CD1c-positive myeloid dendritic cell (primary cell): ENCODE measurements around the gene MCFD2.
"Not testable (repeated sequence)": the region's sequence is repeated elsewhere in the genome, so short reads cannot be mapped to it uniquely, and the experiment has no call there.

Source experiments
- DNase-seq: peaks from one replicate; pipeline ENCODE4 v3.0.0-alpha.2; 2016; ENCODE audit errors: extremely low spot score

MCFD2 gene

DNA sequence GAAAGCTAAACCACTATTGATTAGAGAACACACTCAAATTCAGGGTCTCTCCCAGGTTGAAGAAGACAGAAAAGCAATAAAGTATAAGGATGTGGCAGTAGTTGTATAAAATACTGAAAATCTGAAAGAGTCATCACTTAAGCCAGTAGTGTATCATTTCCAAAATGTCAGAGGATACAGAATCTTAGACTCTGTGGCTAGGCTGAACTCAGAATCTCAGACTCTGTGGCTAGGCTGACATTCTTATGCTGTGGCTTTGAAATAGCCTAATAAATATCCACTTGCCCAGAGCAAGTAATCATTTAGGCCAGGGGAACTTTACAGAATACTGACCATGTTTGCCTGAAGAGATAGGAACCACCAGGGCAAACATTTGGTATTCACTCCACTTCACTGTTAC is 13.1 kb downstream of the MCFD2 start:
- DNase-seq, result no peak

DNA sequence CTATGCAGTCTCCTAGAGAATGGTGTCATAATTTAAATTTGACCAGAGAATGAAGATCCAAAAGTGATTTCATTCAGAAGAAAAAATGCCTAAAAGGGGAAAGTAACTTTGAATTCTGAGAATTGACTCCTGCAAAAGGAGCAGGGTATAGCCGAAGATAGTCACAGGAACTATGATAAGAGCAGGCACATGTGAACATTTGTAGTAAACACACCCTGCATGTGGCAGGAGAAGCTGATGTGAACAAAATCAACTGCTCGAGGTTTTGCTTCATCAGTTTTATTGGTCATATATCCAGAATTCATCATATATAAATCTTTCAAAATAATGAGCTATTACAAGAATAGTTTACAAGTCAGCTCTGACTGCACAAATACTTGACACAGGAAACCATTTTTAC is 14.0 kb downstream of the MCFD2 start:
- no peak for DNase-seq

DNA sequence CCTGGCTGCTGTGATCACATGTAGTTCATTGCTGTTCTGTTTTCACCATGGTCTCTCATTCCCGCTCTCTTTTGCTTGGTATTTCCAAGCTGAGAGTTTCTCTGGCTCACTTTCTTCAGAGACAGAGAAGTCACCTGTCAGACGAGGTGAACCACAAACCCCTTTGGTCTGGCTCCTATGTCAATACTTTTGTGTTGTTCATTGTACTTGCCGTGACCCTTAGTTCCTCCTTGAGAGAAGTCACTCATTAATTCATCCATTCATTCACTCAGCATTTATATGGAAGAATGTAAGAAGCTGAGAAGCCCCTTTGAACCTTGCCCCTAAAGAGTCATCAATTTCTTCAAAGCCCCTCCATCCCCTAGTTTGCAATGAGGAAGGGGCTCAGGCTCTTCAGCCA is 15.2 kb downstream of the MCFD2 start:
- DNase-seq, result no peak

DNA sequence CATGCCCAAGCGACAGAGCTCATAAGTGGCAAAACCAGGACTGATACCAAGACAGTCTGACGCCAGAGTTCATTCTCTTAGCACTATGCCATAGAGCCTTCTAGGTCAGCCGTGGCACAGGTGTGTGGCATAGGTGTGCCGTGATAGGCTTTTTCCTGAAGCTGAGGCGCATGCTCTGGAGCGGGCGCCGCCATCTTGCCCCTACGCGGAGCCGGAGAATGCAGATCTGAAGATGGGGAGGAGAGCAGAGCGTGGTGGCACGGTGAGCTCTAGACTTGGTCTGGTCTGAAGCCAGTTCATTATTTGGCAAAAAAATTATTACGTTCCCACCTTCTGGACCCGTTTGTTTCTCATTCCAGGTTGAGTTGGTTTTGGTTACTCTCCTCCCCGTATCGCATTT is 16.6 kb downstream of the MCFD2 start:
- DNase-seq, result no peak

DNA sequence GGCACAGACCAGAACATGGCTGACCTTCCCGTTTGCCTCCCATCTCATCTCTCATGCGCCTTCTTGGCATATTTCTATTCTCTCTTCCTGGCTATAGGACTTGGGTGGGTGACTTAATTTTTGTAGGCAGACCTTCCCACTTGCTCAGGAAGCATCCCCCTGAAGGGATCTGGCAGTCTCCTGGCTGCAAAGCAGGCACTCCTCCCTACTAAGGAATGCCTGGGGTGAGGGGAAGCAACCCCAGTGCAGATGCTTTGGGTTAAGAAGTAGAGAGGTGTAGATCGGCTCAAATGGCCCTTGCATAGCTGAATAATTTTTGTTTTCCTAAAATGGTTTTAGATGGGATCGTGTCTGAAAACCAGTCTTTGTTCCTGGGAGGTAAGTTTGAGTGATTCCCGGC is 17.6 kb downstream of the MCFD2 start:
- no peak for DNase-seq

DNA sequence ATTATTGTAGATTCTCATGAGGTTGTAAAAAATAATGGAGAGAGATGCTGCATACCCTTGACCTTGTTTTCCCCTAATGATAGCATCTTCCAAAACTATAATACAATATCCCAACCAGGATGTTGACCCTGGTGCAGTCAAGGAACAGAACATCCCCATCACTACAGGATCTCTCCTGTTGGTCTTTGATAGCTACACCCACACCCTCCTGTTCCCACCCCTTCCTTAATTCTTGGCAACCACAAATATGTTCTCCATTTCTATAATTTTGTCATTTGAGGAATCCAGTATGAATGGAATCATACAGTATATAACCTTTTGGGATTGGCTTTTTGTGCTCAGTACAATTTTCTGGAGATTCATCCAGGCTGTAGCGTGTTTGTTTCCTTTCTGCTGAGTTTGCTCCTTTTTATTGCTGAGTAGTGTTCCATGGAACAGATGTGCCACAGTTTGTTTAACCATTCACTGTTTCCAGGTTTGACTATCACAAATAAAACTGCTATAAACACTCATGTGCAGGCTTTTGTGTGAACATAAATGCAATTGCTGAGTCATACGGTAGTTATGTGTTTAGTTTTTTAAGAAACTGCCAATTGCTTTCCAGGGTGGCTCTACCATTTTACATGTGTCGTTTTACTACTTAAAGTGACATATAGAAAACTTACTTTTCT is 22.2 kb downstream of the MCFD2 start:
- DNase-seq, result peak; percentile 27

DNA sequence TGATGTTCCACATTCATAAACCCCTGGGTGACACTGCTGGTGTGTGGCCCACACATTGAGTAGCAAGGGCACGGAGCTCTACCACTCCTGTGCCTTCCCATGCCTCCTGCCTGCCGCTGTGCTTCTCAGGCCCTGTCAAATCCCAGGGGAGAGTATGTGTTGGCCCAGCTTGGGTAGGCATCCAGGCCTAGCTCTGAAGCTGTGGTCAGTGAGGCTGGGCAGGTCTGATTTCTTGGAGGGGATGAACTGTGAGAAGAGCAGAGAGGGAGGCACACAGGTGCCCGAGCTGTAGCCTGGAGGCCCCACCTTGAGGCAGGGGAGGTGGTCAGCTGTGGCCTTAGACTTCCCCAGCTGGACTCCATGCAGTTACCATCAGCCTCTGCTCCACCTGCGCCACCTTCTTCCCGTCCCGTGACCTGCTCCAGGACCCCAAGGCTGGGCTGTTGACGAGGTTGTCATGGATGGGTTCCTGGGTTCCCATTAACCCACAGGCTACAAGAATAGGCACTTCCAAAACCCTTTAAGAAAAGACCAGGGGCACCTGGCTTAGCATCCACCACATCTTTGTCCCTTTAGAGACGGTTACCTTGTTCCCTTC is 23.6 kb downstream of the MCFD2 start:
- no peak for DNase-seq

DNA sequence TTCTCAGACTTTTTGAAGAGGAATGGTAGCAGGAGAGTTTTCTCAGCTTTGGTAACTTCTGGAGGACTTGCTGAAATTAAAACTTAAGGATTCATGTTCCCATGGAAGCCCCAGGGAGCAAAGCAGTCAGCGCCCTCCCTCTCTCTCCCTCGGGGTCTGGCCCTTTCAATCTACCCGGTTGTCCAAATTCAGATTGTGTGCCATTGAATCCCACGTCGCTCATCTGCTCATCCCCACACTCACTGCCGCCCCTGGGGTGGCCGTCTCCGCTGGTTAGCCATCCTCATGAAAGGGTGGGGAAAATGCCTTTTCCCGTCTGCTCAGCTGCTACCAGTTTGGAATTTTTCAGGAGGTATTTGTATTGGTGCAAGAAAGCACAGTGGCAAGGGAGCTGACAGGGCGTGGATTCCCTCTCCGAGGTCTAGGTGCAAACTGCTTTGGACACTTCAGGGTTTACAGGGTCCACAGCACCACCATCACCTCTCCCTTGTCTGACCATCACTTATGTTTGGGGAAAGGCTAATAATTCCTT is 27.1 kb downstream of the MCFD2 start:
- DNase-seq, result no peak

DNA sequence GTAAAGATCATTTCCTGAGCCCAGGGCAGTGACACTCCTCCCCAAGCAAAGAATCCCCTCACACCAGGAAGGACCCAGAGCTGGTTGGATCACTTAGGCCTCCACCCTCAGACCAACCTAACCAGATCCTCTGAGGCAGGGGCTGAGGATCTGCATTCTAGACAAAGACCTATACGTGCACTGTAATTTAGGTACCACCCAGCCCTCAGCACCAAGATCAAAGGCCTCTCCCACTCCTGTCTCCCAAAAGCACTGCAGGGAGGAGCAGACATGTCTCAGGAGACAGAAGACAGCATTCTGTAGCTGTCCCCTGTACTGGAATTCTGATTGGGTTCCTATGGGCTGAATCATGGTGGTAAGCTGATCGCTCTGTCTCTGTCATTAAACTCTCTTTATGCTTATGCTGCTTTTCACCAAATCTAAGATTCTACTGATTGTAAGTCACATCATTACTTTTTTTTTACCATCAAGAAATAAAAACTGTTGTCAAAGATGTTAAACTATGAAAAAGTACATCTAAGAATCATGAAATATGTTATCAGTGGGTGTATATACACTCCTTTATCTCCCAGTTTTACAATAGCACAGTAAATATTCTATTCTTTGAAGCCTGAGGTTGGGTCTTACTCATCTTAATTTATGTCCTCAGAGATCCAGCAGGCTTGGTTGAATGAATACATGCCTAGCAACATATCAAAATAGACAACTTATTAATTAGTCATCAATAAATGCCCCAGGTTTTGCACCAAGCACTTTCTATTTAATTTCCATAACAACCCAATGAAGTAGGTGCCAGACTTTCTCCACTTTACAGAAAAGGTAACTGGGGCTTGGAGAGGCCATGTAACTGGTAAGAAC is 28.3 kb downstream of the MCFD2 start:
- no peak for DNase-seq

DNA sequence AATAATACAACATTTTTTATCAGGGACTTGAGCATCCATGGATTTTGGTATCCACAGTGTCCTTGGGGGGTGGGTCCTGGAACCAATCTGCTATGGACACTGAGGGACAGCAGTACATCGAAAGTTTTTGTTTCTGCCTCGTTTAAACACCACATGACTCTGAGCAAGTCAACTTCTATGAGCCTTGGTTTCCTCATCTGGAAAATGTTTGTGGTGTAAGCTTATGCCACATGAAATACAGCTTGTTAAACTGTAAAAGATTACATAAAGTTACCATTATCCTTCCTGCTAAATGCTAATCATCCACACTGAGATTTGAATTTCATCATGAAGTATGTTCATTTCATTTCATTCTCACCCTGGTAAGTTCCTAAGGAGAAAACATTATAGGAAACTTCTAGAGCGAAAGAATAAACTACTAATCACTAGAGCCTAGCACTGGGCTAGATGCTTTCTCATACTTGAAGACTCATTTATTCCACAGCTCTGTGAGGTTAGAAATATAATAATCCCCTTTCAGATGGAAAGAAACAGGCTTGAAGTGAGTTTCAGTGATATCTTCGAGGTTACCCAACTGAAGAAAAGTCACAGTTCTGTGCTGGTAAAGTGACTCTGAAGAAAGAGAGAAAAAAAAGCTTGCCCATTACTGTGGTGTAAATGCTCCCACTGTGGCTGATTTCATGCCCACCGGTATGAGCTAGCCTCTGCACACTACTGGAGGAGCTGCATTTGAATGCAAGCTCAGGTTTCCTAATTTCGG is 29.2 kb downstream of the MCFD2 start:
- DNase-seq, result no peak

DNA sequence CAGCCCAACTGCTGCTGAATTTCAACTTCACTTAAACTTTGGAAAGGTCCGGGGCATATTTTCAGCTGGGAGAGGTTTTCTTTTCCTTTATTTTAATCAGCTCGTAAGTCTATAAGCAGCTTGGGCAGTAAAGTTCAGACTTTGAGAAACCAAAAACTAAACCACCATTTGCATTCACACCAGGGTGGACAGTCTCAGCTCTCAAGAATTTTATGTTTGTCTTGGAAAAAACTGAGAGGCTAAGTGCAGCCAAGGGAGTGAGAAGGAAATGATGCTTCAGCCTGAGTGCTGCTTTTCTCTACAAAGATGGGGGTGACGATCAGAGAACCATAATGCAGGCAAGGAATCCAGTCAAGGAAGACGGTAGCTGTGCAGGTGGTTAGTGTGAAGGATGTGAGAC is 30.2 kb downstream of the MCFD2 start:
- DNase-seq, result no peak

DNA sequence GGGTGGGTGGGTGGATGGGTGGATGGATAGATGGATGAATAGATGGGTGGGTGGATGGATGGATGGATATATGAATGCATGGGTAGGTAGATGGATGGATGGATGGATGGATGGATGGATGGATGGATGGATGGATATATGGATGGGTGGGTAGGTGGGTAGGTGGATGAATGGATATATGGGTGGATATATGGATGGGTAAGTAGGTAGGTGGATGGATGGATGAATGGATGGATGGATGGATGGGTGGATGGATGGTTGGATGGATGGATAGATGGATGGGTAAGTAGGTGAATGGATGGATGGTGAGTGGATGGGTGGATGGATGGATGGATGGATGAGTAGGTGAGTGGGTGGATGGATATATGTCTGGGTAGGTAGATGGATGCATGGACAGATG is 36.1 kb downstream of the MCFD2 start:
- DNase-seq, result no peak

DNA sequence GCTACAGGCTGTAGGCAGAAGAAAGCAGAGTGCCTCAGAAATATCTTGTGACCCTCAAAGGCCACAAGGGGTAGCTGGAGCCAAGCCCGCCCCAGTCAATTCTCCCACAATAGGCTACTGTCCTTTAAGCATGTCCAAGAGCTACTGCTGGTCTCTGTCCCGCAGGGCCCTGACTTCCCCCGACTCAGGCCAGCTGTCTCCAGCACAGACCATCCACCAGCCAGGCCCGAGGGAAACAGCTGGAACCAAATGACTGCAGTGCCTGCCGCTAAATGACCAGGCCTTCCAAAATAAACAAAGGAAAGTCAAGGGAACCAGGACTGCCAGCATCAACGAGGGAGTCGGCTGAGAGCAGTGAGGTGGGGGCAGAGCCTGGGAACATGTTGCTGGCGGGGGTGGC is 36.7 kb downstream of the MCFD2 start:
- no peak for DNase-seq

DNA sequence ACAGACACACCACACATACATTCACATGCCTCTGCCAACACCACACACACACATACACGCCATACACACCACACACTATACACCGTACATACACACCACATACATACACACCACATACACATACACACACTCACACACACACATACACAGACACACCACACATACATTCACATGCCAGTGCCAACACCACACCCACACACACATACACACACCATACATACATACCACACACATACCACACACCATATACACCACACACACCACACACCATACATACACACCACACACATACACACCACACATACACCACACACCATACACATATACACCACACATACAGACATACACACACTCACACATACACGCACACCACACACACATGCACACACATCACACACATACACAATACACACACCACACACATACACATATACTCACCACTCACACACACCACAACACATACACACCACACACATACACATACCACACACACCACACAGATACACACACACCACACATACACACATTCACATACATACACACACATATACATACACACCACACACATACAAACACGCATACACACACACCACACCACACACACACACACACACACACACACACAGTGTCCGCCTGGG is 37.2 kb downstream of the MCFD2 start:
- DNase-seq, result no peak

DNA sequence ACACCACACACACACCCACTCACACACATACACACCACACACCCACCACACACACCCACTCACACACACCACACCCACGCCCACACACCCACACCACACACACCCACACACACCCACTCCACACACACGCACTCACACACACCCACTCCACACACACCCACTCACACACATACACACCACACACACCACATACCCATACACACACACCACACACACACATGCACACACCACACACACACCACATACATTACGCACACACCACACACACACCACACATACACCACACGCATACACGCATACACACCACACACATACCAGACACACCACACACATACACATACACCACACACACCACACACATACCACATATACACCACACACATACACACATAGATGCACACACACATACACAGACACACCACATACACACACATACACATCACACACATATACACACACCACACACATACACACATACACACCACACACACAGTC is 37.9 kb downstream of the MCFD2 start:
- no peak for DNase-seq

DNA sequence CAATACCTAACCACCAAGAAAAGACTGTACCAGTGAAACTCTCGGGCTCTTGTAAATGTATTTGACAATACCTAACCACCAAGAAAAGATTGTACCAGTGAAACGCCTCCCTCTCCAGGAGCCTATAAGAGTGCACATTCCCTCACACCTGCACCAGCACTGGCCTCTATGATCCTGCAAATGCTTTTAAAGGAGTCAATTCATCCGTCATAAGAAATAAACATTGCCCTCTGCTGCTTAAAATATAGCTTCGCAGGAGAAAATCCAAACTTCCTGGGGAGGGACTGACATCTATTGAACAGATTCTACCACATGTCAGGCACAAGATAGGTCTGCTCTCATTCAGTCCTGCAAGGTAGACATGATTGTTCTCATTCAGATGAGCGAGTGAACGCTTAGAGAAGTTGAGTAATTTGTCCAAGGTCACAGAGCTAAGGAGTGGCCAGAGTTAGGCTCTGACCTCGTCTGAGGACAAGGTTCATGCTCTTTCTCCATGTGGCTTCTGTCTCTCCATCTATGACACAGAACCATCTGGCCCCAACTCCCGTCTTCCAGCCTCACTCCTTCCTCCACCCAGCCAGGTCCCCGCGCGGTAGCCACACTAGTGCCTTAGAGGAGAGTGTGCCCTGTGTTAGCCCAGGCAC is 38.7 kb downstream of the MCFD2 start:
- peak; percentile 49 for DNase-seq

DNA sequence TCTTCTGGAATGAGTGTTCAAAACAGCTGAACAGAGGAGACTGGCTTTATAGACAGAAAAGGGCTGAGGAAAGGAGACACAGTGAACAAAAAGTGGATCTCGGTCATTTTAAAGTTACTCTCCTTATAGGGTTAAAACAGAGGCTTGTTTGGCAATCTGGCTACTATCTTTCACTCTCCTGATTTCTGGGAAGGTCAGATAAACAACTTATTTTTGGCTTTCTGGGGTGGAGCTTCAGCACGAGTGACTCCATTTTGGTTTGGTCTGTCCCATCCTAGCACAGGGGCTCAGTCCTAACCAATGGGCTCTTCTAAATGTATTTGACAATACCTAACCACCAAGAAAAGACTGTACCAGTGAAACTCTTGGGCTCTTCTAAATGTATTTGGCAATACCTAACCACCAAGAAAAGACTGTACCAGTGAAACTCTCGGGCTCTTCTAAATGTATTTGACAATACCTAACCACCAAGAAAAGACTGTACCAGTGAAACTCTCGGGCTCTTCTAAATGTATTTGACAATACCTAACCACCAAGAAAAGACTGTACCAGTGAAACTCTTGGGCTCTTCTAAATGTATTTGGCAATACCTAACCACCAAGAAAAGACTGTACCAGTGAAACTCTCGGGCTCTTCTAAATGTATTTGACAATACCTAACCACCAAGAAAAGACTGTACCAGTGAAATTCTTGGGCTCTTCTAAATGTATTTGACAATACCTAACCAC is 39.5 kb downstream of the MCFD2 start:
- DNase-seq, result not testable (repeated sequence)

DNA sequence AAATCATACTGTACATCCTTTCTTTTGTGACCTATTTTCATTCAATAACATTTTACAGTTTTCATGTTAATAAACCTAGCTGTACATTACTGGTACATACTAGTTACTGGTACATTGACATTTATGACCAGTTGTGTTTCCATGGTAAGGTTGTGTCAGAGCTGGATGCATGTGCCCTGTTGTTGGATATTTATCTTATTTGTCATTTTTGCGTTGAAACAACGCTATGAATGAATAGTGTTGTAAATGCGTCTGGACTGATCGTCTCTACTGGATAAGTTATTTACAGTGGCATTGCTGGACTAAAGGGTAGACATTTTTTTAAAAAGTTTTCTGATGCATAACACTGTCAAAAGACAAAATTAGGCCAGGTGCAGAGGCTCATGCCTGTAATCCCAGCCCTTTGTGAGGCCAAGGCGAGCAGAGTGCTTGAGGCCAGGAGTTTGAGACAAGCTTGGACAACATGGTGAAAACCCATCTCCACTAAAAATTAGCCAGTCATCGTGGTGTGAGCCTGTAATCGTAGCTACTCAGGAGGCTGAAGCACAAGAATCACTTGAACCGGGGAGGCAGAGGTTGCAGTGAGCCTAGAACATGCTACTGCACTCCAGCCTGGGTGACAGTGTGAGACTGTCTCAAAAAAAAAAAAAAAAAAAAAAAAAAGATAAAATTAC is 40.2 kb downstream of the MCFD2 start:
- no peak for DNase-seq

DNA sequence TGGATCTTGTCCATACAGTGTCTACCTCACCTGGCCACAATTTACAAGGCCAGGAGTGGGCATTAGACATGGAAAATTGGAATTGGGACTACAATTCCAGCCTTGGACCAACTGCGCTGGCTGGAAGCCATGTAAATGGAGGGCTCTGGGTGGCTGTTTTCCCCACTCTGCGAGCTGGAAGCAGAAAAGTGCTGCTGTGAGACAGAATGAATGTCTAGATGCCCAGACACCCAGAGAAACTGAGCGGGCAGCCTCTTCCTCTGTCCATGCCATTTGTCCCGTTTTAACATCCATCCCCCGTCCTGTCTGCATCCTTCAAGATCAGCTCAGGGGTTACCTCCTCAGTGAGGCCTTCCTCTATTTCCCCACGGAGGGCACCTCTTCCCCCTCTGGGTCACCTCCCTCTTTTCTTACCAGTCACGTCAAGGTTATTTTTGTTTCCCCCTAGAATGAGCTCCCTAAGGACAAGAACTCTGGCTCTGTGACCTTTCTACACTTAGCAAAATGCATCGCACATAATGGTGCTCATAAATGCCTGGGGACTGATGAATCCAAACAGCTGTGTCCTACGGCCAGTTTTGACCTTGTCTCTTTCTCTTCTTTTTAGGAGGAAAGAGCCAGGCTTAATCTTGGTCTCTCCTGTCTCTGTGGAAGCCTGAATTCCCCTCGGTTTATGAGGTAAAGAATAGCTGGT is 41.2 kb downstream of the MCFD2 start:
- DNase-seq, result no peak
